Endodermal cell (in vitro differentiated cells): ENCODE data around the gene KCNJ4. TPM values are rescaled to one million over a fixed set of nuclear protein-coding genes. Genes with fewer than 3 reads are reported as not detected.

Experiments used
- DNase-seq: peaks from one replicate; pipeline ENCODE4 v3.0.0-alpha.2; 2017
- H3K27ac ChIP-seq: 2 replicates; pipeline ENCODE4 v1.5.1; 2013; ENCODE audit warnings: mild to moderate bottlenecking, low read depth, low read length, moderate library complexity
- H3K27me3 ChIP-seq: 2 replicates; pipeline ENCODE4 v1.6.1; 2013; ENCODE audit warnings: mild to moderate bottlenecking, low read length, moderate library complexity; ENCODE audit not compliant: insufficient read depth, control insufficient read depth, poor library complexity, severe bottlenecking
- H3K36me3 ChIP-seq: 2 replicates; pipeline ENCODE4 v1.7.0; 2013; ENCODE audit warnings: mild to moderate bottlenecking, low read length, moderate library complexity; ENCODE audit not compliant: control insufficient read depth, insufficient read depth
- H3K4me1 ChIP-seq: one replicate; pipeline ENCODE4 v1.7.0; 2013; ENCODE audit warnings: low read length; ENCODE audit not compliant: control insufficient read depth, insufficient read depth
- H3K4me3 ChIP-seq: 2 replicates; pipeline ENCODE4 v1.5.1; 2013; ENCODE audit warnings: mild to moderate bottlenecking, low read length, moderate library complexity
- H3K9ac ChIP-seq: 2 replicates; pipeline ENCODE4 v1.6.1; 2013; ENCODE audit warnings: mild to moderate bottlenecking, low read length, moderate library complexity; ENCODE audit not compliant: poor library complexity, severe bottlenecking; ENCODE audit errors: extremely low read depth
- H3K9me3 ChIP-seq: 2 replicates; pipeline ENCODE4 v1.6.1; 2013; ENCODE audit warnings: mild to moderate bottlenecking, low read length, moderate library complexity; ENCODE audit not compliant: control insufficient read depth
- H3K27ac Mint-ChIP-seq: 2 replicates; pipeline ENCODE4 v1.8.0; 2020; ENCODE audit warnings: mixed read lengths
- H3K27me3 Mint-ChIP-seq: 2 replicates; pipeline ENCODE4 v1.8.0; 2021; ENCODE audit warnings: mild to moderate bottlenecking, mixed read lengths; ENCODE audit not compliant: insufficient read depth
- H3K36me3 Mint-ChIP-seq: 2 replicates; pipeline ENCODE4 v1.8.0; 2020; ENCODE audit warnings: low read depth, mixed read lengths
- H3K4me1 Mint-ChIP-seq: 2 replicates; pipeline ENCODE4 v1.8.0; 2020; ENCODE audit warnings: mixed read lengths
- H3K4me3 Mint-ChIP-seq: 2 replicates; pipeline ENCODE4 v1.8.0; 2020; ENCODE audit warnings: mild to moderate bottlenecking, moderate library complexity, mixed read lengths
- H3K9me3 Mint-ChIP-seq: 2 replicates; pipeline ENCODE4 v1.8.0; 2020; ENCODE audit warnings: mild to moderate bottlenecking, mixed read lengths
- WGBS, 2 experiments: methylation state at CpG; one replicate each; pipeline versions ENCODE4 v1.1.5 to v1.1.7; 2013; ENCODE audit warnings: missing lambda C conversion rate in 2 of 2, mixed read lengths in 1 of 2; ENCODE audit not compliant: insufficient coverage in 1 of 2, insufficient read length in 1 of 2; 5-methylcytosine and 5-hydroxymethylcytosine counted together
- total RNA-seq, 2 donors: library from RNA; stranded (reverse); fragmentation: NEBNext Ultra II Directional in 1 of 2; extraction: Animal tissue kit (Norgen Biotek cat#: 25700) in 1 of 2; gene quantifications; 2 replicates in 1 of 2; 3 replicates in 1 of 2; pipeline ENCODE4 v1.2.1, GENCODE V29; 2021
- TF ChIP-seq, protein P1 (sequence below): fragments of 200-600 bp; sonication (generic); conservative IDR thresholded peaks from 2 replicates; pipeline ENCODE4 v1.5.0; 2021; ENCODE audit warnings: antibody characterized with exemption, mild to moderate bottlenecking

KCNJ4 gene
- total RNA-seq, 2 donors from 2014 or later = 0.37 to 1.4 TPM

DNA sequence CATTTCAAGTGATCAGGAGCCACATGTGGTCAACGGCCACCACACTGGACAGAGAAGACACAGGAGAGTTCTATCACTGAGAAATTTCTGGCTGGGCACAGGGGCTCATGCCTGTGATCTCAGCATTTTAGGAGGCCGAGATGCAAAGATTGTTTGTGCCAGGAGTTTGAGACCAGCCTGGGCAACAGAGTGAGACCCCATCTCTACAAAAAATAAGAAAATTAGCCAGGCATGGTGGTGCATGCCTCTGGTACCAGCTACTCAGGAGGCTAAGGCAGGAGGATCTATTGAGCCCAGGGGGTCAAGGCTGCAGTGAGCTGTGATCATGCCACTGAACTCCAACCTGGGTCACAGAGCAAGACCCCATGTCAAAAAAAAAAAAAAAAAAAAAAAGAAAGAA, 26.3 kb downstream of the KCNJ4 start:
- Mint-ChIP-seq H3K9me3 (no peaks in the 10 kb centered on the region), H3K36me3 (no peaks in the 10 kb centered on the region), H3K4me1 (no peaks in the 10 kb centered on the region), H3K27me3 (peaks cover 1% of the 10 kb centered on the region), H3K4me3 (no peak overlapping the region), H3K27ac (no peak overlapping the region)
- Histone ChIP-seq H3K9ac (no peak overlapping the region), H3K4me1 (no peaks in the 10 kb centered on the region), H3K27ac (no peak overlapping the region), H3K4me3 (no peak overlapping the region), H3K9me3 (no peaks in the 10 kb centered on the region), H3K27me3 (no peaks in the 10 kb centered on the region), H3K36me3 (no peaks in the 10 kb centered on the region)
- DNase-seq = no peak
- TF ChIP-seq, protein P1, sequence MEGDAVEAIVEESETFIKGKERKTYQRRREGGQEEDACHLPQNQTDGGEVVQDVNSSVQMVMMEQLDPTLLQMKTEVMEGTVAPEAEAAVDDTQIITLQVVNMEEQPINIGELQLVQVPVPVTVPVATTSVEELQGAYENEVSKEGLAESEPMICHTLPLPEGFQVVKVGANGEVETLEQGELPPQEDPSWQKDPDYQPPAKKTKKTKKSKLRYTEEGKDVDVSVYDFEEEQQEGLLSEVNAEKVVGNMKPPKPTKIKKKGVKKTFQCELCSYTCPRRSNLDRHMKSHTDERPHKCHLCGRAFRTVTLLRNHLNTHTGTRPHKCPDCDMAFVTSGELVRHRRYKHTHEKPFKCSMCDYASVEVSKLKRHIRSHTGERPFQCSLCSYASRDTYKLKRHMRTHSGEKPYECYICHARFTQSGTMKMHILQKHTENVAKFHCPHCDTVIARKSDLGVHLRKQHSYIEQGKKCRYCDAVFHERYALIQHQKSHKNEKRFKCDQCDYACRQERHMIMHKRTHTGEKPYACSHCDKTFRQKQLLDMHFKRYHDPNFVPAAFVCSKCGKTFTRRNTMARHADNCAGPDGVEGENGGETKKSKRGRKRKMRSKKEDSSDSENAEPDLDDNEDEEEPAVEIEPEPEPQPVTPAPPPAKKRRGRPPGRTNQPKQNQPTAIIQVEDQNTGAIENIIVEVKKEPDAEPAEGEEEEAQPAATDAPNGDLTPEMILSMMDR = no peak
- WGBS, 2 experiments = 93 to 94% methylated on average over 2 of the region's 2 CpGs

DNA sequence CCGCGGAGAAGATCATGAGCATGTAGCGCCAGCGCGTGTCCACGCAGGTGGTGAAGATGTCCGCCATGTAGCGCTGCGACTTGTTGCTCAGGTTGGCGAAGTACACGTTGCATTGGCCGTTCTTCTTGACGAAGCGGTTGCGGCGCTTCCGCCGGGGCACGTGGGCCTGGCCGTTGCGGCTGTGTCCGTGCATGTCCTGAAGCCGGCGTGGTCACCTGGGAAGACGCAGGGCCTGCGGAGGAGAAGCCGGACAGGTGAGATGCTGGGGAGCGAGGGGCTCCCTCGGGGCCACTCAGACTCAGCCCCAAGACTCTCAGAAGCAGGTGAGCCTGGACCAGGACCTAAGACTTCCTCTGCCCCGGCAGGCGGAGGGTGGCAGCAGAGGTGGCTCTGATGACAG, 27.1 kb downstream of the KCNJ4 start:
- Mint-ChIP-seq H3K4me1 (no peaks in the 10 kb centered on the region), H3K4me3 (no peak overlapping the region), H3K27me3 (no peaks in the 10 kb centered on the region), H3K27ac (no peak overlapping the region), H3K9me3 (no peaks in the 10 kb centered on the region), H3K36me3 (no peaks in the 10 kb centered on the region)
- 96 to 97% methylated on average over 17 to 31 of the region's 31 CpGs for WGBS, 2 experiments
- Histone ChIP-seq H3K4me1 (no peaks in the 10 kb centered on the region), H3K27me3 (no peaks in the 10 kb centered on the region), H3K36me3 (no peaks in the 10 kb centered on the region), H3K4me3 (no peak overlapping the region), H3K9ac (no peak overlapping the region), H3K27ac (no peak overlapping the region), H3K9me3 (no peaks in the 10 kb centered on the region)
- DNase-seq = no peak
- TF ChIP-seq, protein P1 = no peak

DNA sequence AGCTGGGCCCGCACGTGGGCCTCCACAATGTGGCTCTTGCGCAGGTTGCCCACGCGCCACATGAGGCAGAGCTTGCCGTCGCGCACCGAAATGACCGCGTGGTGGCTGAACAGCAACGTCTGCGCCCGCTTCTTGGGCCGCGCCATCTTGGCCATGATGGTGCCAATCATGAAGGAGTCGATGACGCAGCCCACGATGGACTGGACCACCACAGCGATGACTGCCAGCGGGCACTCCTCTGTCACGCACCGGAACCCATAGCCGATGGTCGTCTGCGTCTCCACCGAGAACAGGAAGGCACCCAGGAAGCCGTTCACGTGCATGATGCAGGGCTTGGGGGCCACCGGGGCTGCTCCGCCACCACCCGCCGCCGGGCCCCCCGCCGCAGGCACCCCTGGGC, 27.5 kb downstream of the KCNJ4 start:
- H3K9me3 Mint-ChIP-seq = no peaks in the 10 kb centered on the region
- no peak overlapping the region for H3K27ac Mint-ChIP-seq
- no peak overlapping the region for H3K9ac ChIP-seq
- H3K4me1 ChIP-seq = no peaks in the 10 kb centered on the region
- DNase-seq = no peak
- no peak overlapping the region for H3K27ac ChIP-seq
- TF ChIP-seq, protein P1 = no peak
- H3K36me3 ChIP-seq = no peaks in the 10 kb centered on the region
- no peaks in the 10 kb centered on the region for H3K27me3 Mint-ChIP-seq
- H3K27me3 ChIP-seq = no peaks in the 10 kb centered on the region
- H3K4me3 Mint-ChIP-seq = no peak overlapping the region
- H3K4me1 Mint-ChIP-seq = peaks cover 4% of the 10 kb centered on the region
- WGBS, 2 experiments = 92 to 95% methylated on average over 26 to 36 of the region's 36 CpGs
- H3K4me3 ChIP-seq = no peak overlapping the region
- H3K9me3 ChIP-seq = no peaks in the 10 kb centered on the region
- no peaks in the 10 kb centered on the region for H3K36me3 Mint-ChIP-seq
